ENCODE data around the gene WDR4. TPM values are rescaled to one million over a fixed set of nuclear protein-coding genes. Genes with fewer than 3 reads are reported as not detected.

Gene WDR4
- total and polyA plus RNA-seq, 2 of the 13 experiments (the other 11 are each of a cell fraction or from before 2014, with no cell fraction given), result 11.3 to 14.4 TPM

- TF ChIP-seq PAXIP1 (CRISPR knock-in tag; conservative IDR thresholded peaks at IDR 0.05) (peak; percentile 57), MEIS2 (CRISPR knock-in tag; IDR thresholded peaks at IDR 0.05) (no peak), RARA (CRISPR knock-in tag; IDR thresholded peaks at IDR 0.05) (peak; percentile 89), HNF1A (IDR thresholded peaks at IDR 0.05; ENCODE audit: low read depth) (no peak), HNF1A (CRISPR knock-in tag; IDR thresholded peaks at IDR 0.05; ENCODE audit: borderline replicate concordance) (no peak), ZNF331 (CRISPR knock-in tag; IDR thresholded peaks at IDR 0.05) (no peak), MIXL1 (CRISPR knock-in tag; IDR thresholded peaks at IDR 0.05) (no peak), ZNF160 (CRISPR knock-in tag; IDR thresholded peaks at IDR 0.05) (no peak), ZBTB7B (CRISPR knock-in tag; IDR thresholded peaks at IDR 0.05) (no peak; the same call in 1 of the 2 replicates), HOMEZ (CRISPR knock-in tag; IDR thresholded peaks at IDR 0.05; ENCODE audit: low read depth) (no peak), FOXJ3 (CRISPR knock-in tag; IDR thresholded peaks at IDR 0.05; ENCODE audit: borderline replicate concordance) (no peak), ZSCAN5A (CRISPR knock-in tag; IDR thresholded peaks at IDR 0.05; ENCODE audit: borderline replicate concordance) (no peak), RFX5 (IDR thresholded peaks at IDR 0.05; ENCODE audit: low read depth, low read length) (no peak), YEATS4 (CRISPR knock-in tag; IDR thresholded peaks at IDR 0.05; ENCODE audit: borderline replicate concordance) (no peak), AKAP8 (CRISPR knock-in tag; IDR thresholded peaks at IDR 0.05) (0 out of 2 replicates have a peak, but pooled peaks have one; percentile 13), ONECUT2 (CRISPR knock-in tag; IDR thresholded peaks at IDR 0.05) (no peak), ZNF615 (CRISPR knock-in tag; IDR thresholded peaks at IDR 0.05; ENCODE audit: borderline replicate concordance) (no peak), ZNF333 (CRISPR knock-in tag; IDR thresholded peaks at IDR 0.05; ENCODE audit: borderline replicate concordance) (0 out of 2 replicates have a peak, but pooled peaks have one; percentile 53), TEAD3 (CRISPR knock-in tag; optimal IDR thresholded peaks at IDR 0.05; ENCODE audit: borderline replicate concordance) (no peak)
Measured at GRCh38 chr21:42837421-42838211, 41.7 kb downstream of the WDR4 start (continued).

All from HepG2 (cell line).